Measurements from ENCODE around the gene SS18L1. TPM values are rescaled to one million over a fixed set of nuclear protein-coding genes. Genes with fewer than 3 reads are reported as not detected.

SS18L1 gene
- total RNA-seq, 4 donors from 2014 or later: 14.7 to 23.2 (median 22.1) TPM

GRCh38 chr20:62197311-62197710 lies 53.7 kb downstream of the SS18L1 start:
- 88 to 89% methylated on average over 7 to 9 of the region's 9 CpGs for WGBS, 2 donors (ENCODE audit: low coverage in 1 of 2)
- DNase-seq: no peak
- in situ Hi-C loops (cut with MboI; ENCODE audit: low pct_ligation_motif_present in 1 of 4, low pct_unique_long_range_greater_than_20kb in 1 of 4, low sequenced_read_pairs in 3 of 4): no loop called here
- intact Hi-C loops (cut with DNase I; ENCODE audit: low total_unique reads): no loop called here
- H3K27me3 ChIP-seq: no peaks in the 10 kb centered on the region
- TF ChIP-seq POLR2A (IDR thresholded peaks at IDR 0.05): no peak
- no peak for TF ChIP-seq POLR2AphosphoS5 (IDR thresholded peaks at IDR 0.05)
- TF ChIP-seq EP300 (IDR thresholded peaks at IDR 0.05; ENCODE audit: low read depth): no peak
- TF ChIP-seq, protein P1, sequence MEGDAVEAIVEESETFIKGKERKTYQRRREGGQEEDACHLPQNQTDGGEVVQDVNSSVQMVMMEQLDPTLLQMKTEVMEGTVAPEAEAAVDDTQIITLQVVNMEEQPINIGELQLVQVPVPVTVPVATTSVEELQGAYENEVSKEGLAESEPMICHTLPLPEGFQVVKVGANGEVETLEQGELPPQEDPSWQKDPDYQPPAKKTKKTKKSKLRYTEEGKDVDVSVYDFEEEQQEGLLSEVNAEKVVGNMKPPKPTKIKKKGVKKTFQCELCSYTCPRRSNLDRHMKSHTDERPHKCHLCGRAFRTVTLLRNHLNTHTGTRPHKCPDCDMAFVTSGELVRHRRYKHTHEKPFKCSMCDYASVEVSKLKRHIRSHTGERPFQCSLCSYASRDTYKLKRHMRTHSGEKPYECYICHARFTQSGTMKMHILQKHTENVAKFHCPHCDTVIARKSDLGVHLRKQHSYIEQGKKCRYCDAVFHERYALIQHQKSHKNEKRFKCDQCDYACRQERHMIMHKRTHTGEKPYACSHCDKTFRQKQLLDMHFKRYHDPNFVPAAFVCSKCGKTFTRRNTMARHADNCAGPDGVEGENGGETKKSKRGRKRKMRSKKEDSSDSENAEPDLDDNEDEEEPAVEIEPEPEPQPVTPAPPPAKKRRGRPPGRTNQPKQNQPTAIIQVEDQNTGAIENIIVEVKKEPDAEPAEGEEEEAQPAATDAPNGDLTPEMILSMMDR (IDR thresholded peaks at IDR 0.05): no peak
- peaks cover 0 to 43% (median 17%) of the 10 kb centered on the region in 4 donors for H3K36me3 ChIP-seq
- no peak overlapping the region for H3K27ac ChIP-seq
- no peaks in the 10 kb centered on the region for H3K4me1 ChIP-seq
- no peaks in the 10 kb centered on the region for H3K9me3 ChIP-seq
- H3K4me3 ChIP-seq: no peak overlapping the region

DNA sequence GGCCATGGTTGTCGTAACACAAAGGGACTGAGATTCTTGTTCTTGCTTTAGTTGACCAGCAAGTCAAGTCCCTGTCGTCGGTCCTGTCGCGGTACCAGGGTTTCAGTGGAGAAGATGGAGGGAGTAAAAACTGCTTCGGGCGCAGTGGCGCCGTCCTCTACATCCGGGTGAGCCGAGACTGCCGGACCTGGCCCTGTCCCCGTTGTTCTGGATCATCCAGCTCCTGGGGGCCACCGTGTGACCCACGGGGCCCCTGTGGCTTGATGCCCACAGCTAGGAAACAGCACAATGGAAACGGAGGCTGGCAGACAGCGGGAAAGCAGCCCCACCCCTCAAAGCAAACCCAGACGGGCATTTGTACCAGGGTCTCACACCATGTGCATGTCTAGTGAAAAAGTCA lies 54.2 kb downstream of the SS18L1 start:
- in situ Hi-C loops (cut with MboI; ENCODE audit: low pct_ligation_motif_present in 1 of 4, low pct_unique_long_range_greater_than_20kb in 1 of 4, low sequenced_read_pairs in 3 of 4): no loop called here
- H3K27ac ChIP-seq: no peak overlapping the region
- intact Hi-C loops (cut with DNase I; ENCODE audit: low total_unique reads): no loop called here
- DNase-seq: no peak
- TF ChIP-seq POLR2AphosphoS5 (IDR thresholded peaks at IDR 0.05): no peak
- TF ChIP-seq POLR2A (IDR thresholded peaks at IDR 0.05): no peak
- TF ChIP-seq EP300 (IDR thresholded peaks at IDR 0.05; ENCODE audit: low read depth): no peak
- TF ChIP-seq, protein P1 (IDR thresholded peaks at IDR 0.05): no peak
- WGBS, 2 donors (ENCODE audit: low coverage in 1 of 2): 90 to 93% methylated on average over 6 to 18 of the region's 18 CpGs
- H3K4me1 ChIP-seq: no peaks in the 10 kb centered on the region
- H3K36me3 ChIP-seq: peaks cover 0 to 43% (median 17%) of the 10 kb centered on the region in 4 donors
- no peak overlapping the region for H3K4me3 ChIP-seq
- no peaks in the 10 kb centered on the region for H3K27me3 ChIP-seq
- no peaks in the 10 kb centered on the region for H3K9me3 ChIP-seq

GRCh38 chr20:62198496-62198895 lies 54.9 kb downstream of the SS18L1 start:
- WGBS, 2 donors (ENCODE audit: low coverage in 1 of 2): 94% methylated on average over 17 of the region's 17 CpGs; no CpG with 5 or more reads in 1 of the 2 donors
- intact Hi-C loops (cut with DNase I; ENCODE audit: low total_unique reads) (no loop called here), in situ Hi-C loops (cut with MboI; ENCODE audit: low pct_ligation_motif_present in 1 of 4, low pct_unique_long_range_greater_than_20kb in 1 of 4, low sequenced_read_pairs in 3 of 4) (no loop called here)
- Histone ChIP-seq H3K27me3 (no peaks in the 10 kb centered on the region), H3K4me1 (no peaks in the 10 kb centered on the region), H3K36me3 (peaks cover 0 to 43% (median 17%) of the 10 kb centered on the region in 4 donors), H3K9me3 (no peaks in the 10 kb centered on the region), H3K4me3 (no peak overlapping the region), H3K27ac (no peak overlapping the region)
- DNase-seq: no peak
- TF ChIP-seq EP300 (IDR thresholded peaks at IDR 0.05; ENCODE audit: low read depth): no peak
- TF ChIP-seq, protein P1 (IDR thresholded peaks at IDR 0.05): no peak
- TF ChIP-seq POLR2AphosphoS5 (IDR thresholded peaks at IDR 0.05): no peak

DNA sequence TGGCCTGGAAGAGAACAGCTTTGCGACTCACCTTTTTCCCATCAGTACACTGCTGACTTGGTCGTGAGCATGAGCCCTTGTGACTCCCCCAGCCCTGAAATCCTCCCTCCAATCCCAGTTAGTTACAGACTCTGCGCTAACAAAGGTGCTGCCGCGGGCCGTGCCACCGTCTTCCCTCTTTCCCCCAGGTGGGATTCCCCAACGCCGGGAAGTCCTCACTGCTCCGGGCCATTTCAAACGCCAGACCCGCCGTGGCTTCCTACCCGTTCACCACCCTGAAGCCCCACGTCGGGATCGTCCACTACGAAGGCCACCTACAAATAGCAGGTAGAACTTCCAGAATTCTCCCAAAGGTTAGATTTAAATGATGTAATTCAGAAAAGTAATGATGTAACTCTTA lies 55.4 kb downstream of the SS18L1 start:
- Histone ChIP-seq H3K36me3 (peaks cover 0 to 43% (median 17%) of the 10 kb centered on the region in 4 donors), H3K4me1 (no peaks in the 10 kb centered on the region), H3K9me3 (no peaks in the 10 kb centered on the region), H3K27ac (no peak overlapping the region), H3K27me3 (no peaks in the 10 kb centered on the region), H3K4me3 (no peak overlapping the region)
- WGBS, 2 donors (ENCODE audit: low coverage in 1 of 2): 96 to 98% methylated on average over 7 to 18 of the region's 18 CpGs
- DNase-seq: no peak
- intact Hi-C loops (cut with DNase I; ENCODE audit: low total_unique reads): no loop called here
- TF ChIP-seq POLR2AphosphoS5 (IDR thresholded peaks at IDR 0.05): no peak
- TF ChIP-seq EP300 (IDR thresholded peaks at IDR 0.05; ENCODE audit: low read depth): no peak
- TF ChIP-seq, protein P1 (IDR thresholded peaks at IDR 0.05): no peak
- no peak for TF ChIP-seq POLR2A (IDR thresholded peaks at IDR 0.05)
- in situ Hi-C loops (cut with MboI; ENCODE audit: low pct_ligation_motif_present in 1 of 4, low pct_unique_long_range_greater_than_20kb in 1 of 4, low sequenced_read_pairs in 3 of 4): no loop called here
